Activated T-cell treated with anti-CD3 and anti-CD28 coated beads, Interleukin-2, amount 50 U/mL, for 4 hours (primary cell): ENCODE measurements around the gene CD59. TPM values are rescaled to one million over a fixed set of nuclear protein-coding genes. Genes with fewer than 3 reads are reported as not detected.

Experiments used
- total RNA-seq, 3 donors: library from RNA; stranded (reverse); gene quantifications; one replicate each; pipeline ENCODE4 v1.2.1, GENCODE V29; 2021

CD59 gene
- total RNA-seq, 3 donors from 2014 or later, result 27.8 to 44.8 (median 30.0) TPM

Other genes with a start within 250 kb of the CD59 start
- gene C11orf91, start 35.6 kb downstream of the CD59 start, total RNA-seq, result not detected
- gene FBXO3, start 38.1 kb upstream of the CD59 start, total RNA-seq, result 10 to 100 TPM; 14.4 to 16.2 (median 14.8) TPM
- gene LMO2, start 155.7 kb upstream of the CD59 start, total RNA-seq, result under 1 TPM; 0.18 to 0.57 (median 0.38) TPM